GM13976 (cell line): ENCODE data around the gene CA6.

Experiments
- DNase-seq: peaks from one replicate; pipeline ENCODE4 v3.0.0; 2012; ENCODE audit warnings: low spot score
- in situ Hi-C: fragments of 300-500 bp; cut with MboI; formaldehyde crosslinking; loops from one replicate; pipeline ENCODE4 v1.12.0; 2022; ENCODE audit warnings: low sequenced_read_pairs, mixed read lengths, inconsistent platforms; ENCODE audit not compliant: unreplicated experiment
- TF ChIP-seq, protein P1 (sequence below): IDR thresholded peaks from 2 replicates; pipeline ENCODE4 v1.5.1; 2012; ENCODE audit warnings: borderline replicate concordance, mild to moderate bottlenecking; ENCODE audit not compliant: insufficient read depth; ENCODE audit errors: extremely low read depth, missing control alignments, control extremely low read depth

Gene CA6

DNA sequence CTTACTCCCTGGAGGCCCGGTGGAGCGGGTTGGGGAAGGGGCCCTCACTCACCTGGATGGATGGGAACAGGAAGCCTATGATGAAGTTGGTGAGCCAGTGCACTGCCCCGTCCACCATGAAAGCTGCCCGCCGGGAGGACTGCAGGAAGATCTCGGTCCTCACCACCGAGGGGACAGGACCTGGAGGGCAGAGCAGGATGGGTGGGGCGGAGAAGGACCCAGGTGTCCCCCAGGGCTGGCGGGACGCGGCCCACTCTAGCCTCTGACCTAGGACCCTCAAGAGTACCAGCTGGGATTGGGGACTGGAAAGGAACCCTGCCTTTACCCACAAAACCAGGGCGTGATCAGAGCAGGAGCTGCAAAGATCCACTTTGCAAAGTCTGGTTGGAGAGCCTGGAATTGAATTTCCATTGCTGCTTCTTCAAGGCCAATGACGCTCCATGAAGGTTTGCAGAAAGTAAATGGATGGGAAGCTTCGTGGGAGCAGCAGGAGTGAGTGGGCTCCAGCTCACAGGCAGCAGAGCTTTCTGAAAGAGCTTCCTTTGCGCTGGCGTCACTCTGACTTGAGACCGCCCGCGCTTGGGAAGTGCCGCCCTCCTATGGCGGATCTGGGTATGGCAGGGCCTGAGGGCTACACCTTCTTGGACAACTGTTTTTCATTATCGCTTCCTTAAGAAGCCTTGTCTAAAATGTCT, 59.2 kb downstream of the CA6 start:
- in situ Hi-C loops: loop anchor here (5.0 kb wide), 1 partner anchor 97 kb away; no protein-coding TSS in a partner anchor
- TF ChIP-seq, protein P1, sequence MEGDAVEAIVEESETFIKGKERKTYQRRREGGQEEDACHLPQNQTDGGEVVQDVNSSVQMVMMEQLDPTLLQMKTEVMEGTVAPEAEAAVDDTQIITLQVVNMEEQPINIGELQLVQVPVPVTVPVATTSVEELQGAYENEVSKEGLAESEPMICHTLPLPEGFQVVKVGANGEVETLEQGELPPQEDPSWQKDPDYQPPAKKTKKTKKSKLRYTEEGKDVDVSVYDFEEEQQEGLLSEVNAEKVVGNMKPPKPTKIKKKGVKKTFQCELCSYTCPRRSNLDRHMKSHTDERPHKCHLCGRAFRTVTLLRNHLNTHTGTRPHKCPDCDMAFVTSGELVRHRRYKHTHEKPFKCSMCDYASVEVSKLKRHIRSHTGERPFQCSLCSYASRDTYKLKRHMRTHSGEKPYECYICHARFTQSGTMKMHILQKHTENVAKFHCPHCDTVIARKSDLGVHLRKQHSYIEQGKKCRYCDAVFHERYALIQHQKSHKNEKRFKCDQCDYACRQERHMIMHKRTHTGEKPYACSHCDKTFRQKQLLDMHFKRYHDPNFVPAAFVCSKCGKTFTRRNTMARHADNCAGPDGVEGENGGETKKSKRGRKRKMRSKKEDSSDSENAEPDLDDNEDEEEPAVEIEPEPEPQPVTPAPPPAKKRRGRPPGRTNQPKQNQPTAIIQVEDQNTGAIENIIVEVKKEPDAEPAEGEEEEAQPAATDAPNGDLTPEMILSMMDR: peak; percentile 90
- peak; percentile 93 for DNase-seq

DNA sequence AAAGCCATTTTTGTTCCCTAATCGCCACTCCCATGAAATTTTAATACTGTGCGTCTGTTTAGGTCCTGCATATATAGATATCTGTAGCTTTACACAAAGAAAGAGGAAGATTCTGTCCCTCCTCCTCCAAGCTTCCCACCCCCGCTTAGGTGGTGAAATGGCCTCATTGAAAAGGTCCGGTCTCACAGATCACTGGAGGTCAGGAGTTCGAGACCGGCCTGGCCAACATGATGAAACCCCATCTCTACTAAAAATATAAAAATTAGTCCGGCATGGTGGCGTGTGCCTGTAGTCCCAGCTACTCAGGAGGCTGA, 59.7 kb downstream of the CA6 start:
- DNase-seq: no peak
- TF ChIP-seq, protein P1: no peak
- in situ Hi-C loops: loop anchor here (5.0 kb wide), 1 partner anchor 97 kb away; no protein-coding TSS in a partner anchor

DNA sequence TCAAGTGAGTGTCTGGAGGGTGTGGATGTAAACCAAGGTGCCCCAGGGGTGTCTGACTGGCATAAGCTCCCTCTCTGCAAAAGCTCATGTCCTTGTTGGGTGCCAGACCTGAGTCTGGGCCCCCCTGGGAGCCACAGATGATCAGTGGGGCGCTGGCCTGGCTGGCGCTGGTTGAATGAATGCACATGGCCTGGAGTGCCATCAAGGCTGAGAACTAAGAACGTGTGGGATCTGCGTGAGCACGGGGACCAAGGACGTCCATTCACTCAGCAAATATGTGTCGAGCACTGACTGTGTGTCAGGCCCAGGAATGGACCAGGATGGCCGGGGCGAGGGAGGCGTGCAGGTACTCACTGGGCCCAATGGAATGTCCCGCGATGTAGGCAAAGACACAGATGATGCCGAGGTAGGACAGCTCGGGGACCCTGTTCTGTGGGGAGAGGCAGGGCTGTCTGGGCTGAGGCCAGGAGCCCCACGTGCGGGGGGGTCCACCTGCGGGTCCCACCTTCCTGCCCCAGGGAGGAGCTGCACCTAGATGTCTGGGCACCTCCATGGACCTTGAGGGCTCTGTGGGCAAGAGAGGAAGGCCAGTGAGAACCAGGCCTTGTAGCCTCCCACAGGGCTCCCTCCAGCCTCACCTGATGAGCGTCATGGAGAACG, 61.4 kb downstream of the CA6 start:
- DNase-seq: no peak
- in situ Hi-C loops: loop anchor here (5.0 kb wide), 1 partner anchor 95 kb away; no protein-coding TSS in a partner anchor
- TF ChIP-seq, protein P1: no peak

DNA sequence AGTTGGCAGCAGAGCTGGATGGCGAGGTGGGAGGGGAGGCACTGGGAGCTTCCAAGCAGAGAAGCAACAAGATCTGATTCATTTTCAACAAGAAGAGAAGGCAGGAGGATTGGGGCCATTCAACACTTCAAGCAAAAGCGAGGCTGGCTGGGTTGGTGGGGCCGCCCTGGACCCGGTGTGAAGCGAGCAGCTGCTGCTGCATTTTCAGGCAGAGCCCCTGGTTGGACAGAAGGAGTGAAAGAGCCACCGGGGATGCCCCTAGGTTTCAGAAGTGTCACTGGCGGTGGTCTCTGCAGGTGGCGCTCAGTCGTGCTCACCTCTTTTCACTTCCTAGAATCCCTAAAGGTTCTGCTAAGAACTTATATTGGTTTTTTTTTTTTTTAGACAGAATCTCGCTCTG, 62.6 kb downstream of the CA6 start:
- TF ChIP-seq, protein P1: no peak
- DNase-seq: peak; percentile 62
- in situ Hi-C loops: loop anchor here (5.0 kb wide), 1 partner anchor 94 kb away; no protein-coding TSS in a partner anchor

DNA sequence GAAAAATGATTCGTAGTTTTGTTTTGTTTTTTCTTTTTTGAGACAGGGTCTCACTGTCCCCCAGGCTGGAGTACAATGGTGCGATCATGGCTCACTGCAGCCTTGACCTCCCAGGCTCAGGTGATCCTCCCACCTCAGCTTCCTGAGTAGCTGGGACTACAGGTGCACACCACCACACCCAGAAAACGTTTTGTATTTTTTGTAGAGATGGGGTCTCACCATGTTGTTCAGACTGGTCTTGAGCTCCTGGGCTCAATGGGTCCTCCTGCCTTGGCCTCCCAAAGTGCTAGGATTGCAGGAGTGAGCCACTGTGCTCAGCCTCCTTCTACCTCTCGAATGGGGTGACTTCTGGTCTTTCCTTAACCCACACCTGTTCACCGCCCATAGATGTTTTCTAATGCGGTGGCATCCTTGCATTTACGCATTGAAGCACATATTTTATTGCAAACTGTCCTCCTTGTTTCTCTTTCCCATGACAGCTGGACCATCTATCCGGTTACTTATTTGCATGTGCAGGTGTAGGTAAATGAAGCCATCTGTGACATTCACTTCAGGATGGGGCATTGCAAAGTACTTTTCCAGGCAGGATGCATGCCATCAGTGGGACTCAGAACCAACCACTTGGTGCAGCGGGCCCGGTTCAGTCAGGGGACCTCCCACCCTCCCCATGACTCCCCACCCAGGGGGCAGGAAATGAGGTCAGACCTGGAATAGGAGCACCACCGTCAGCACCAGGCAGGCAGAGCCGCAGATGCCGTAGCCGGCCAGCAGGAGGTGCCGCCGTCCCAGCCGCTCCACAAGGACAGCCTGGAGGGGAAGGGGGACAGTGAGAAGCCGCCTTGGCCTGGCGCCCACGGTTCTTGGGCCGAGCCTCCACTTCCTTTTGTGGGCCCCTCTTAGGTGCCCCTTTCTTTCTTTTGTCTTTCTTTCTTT, 64.0 kb downstream of the CA6 start:
- in situ Hi-C loops: loop anchor here (5.0 kb wide), 1 partner anchor 93 kb away; no protein-coding TSS in a partner anchor
- peak; percentile 76 for DNase-seq
- TF ChIP-seq, protein P1: peak; percentile 64

DNA sequence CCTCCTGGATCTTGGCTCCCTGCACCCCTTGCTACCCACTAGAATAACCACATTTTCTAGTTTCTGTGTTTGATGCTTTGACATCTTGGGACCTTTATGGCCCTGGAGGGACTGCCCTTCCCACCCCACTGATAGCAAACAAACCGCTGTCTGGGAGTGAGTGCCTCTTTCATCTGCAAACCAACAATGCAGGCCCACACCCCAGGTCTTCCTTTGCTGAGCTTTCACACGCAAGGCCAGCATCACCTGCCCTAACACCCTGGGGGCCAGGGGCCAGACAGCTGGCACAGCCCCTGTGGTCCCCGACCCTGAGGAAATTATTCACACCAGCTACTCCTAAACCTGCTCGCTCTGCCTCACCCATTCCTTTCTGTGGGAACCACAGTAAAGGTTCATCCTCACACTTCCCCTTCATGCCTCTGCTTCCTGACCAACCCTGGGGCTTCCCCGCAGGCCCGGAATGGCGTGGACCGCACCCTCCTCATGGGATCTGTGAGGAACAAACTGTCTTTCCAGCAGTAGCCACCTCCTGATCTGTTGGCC, 65.2 kb downstream of the CA6 start:
- TF ChIP-seq, protein P1: no peak
- DNase-seq: peak; percentile 66
- in situ Hi-C loops: no loop called here
